Type B pancreatic cell (in vitro differentiated cells): ENCODE measurements around the gene APOBEC3H. TPM values are rescaled to one million over a fixed set of nuclear protein-coding genes. Genes with fewer than 3 reads are reported as not detected.
"Not testable (repeated sequence)": the region's sequence is repeated elsewhere in the genome, so short reads cannot be mapped to it uniquely, and the experiment has no call there.

Source experiments
- DNase-seq: peaks from one replicate; pipeline ENCODE4 v3.0.0; 2021; ENCODE audit warnings: mixed read lengths; ENCODE audit not compliant: unreplicated experiment; ENCODE audit errors: extremely low spot score
- H3K27ac Mint-ChIP-seq: 2 replicates; pipeline ENCODE4 v1.8.0; 2021; ENCODE audit warnings: mild to moderate bottlenecking, mixed read lengths
- H3K27me3 Mint-ChIP-seq: 2 replicates; pipeline ENCODE4 v1.8.0; 2021; ENCODE audit warnings: mixed read lengths
- H3K36me3 Mint-ChIP-seq: 2 replicates; pipeline ENCODE4 v1.8.0; 2021; ENCODE audit warnings: mixed read lengths
- H3K4me1 Mint-ChIP-seq: one replicate; pipeline ENCODE4 v1.8.0; 2021; ENCODE audit warnings: mixed read lengths; ENCODE audit not compliant: unreplicated experiment
- H3K4me3 Mint-ChIP-seq: 2 replicates; pipeline ENCODE4 v1.8.0; 2021; ENCODE audit warnings: mild to moderate bottlenecking, mixed read lengths
- H3K9me3 Mint-ChIP-seq: 2 replicates; pipeline ENCODE4 v1.8.0; 2021; ENCODE audit warnings: mixed read lengths
- CTCF ChIP-seq: fragments of 200-600 bp; sonication (generic); conservative IDR thresholded peaks from 2 replicates; pipeline ENCODE4 v1.5.0; 2021; ENCODE audit warnings: antibody characterized with exemption, mild to moderate bottlenecking
- total RNA-seq: library from RNA; stranded (reverse); gene quantifications from 2 replicates; pipeline ENCODE4 v1.2.1, GENCODE V29; 2021; ENCODE audit warnings: low replicate concordance

Gene APOBEC3H
- total RNA-seq, 1 donor from 2014 or later: 0.63 TPM

GRCh38 chr22:39078329-39078728, 18.7 kb upstream of the APOBEC3H start:
- H3K27ac Mint-ChIP-seq: no peak overlapping the region
- H3K36me3 Mint-ChIP-seq: no peaks in the 10 kb centered on the region
- TF ChIP-seq CTCF: no peak
- H3K27me3 Mint-ChIP-seq: no peaks in the 10 kb centered on the region
- peaks cover 21% of the 10 kb centered on the region for H3K4me1 Mint-ChIP-seq
- H3K4me3 Mint-ChIP-seq: no peak overlapping the region
- H3K9me3 Mint-ChIP-seq: no peaks in the 10 kb centered on the region
- no peak for DNase-seq

DNA sequence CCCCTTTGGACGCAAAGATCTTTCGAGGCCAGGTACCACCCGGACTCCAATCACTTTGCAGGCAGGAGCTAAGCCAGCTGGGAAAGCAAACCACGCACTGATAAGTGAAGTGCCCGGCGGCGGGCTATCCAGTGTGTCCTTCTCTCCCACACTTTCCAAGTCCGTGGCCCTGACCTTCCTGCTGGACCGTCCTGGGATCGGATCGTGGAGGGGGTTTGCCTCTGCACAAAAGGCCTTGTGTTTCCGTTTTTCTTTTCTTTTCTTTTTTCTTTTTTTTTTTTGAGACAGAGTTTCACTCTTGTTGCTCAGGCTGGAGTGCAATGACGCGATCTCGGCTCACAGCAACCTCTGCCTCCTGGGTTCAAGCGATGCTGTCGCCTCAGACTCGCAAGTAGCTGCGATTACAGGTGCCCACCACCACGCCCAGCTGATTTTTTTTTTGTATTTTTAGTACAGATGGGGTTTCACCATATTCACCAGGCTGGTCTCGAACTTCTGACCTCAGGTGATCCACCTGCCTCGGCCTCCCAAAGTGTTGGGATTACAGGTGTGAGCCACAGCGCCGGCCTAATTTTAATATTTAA, 17.9 kb upstream of the APOBEC3H start:
- H3K4me3 Mint-ChIP-seq, H3K27ac Mint-ChIP-seq, DNase-seq, H3K36me3 Mint-ChIP-seq, H3K9me3 Mint-ChIP-seq, H3K27me3 Mint-ChIP-seq: not testable (repeated sequence)
- H3K4me1 Mint-ChIP-seq: peaks cover 17% of the 10 kb centered on the region

GRCh38 chr22:39080052-39080762, 16.8 kb upstream of the APOBEC3H start:
- Mint-ChIP-seq H3K27me3 (no peaks in the 10 kb centered on the region), H3K27ac (no peak overlapping the region), H3K9me3 (no peaks in the 10 kb centered on the region), H3K4me1 (peaks cover 17% of the 10 kb centered on the region), H3K4me3 (no peak overlapping the region), H3K36me3 (no peaks in the 10 kb centered on the region)
- no peak for TF ChIP-seq CTCF
- no peak for DNase-seq

GRCh38 chr22:39081016-39081415, 16.0 kb upstream of the APOBEC3H start:
- TF ChIP-seq CTCF: no peak
- Mint-ChIP-seq H3K27ac (peak overlapping the region; percentile 26), H3K36me3 (no peaks in the 10 kb centered on the region)

GRCh38 chr22:39081598-39081997, 15.4 kb upstream of the APOBEC3H start:
- TF ChIP-seq CTCF: no peak
- H3K9me3 Mint-ChIP-seq: no peaks in the 10 kb centered on the region
- H3K4me1 Mint-ChIP-seq: peaks cover 12% of the 10 kb centered on the region
- H3K27ac Mint-ChIP-seq: no peak overlapping the region
- no peaks in the 10 kb centered on the region for H3K27me3 Mint-ChIP-seq
- no peaks in the 10 kb centered on the region for H3K36me3 Mint-ChIP-seq
- DNase-seq: no peak
- H3K4me3 Mint-ChIP-seq: no peak overlapping the region

More at GRCh38 chr22:39081016-39081415, 16.0 kb upstream of the APOBEC3H start:
- H3K27me3 Mint-ChIP-seq: no peaks in the 10 kb centered on the region
- DNase-seq: no peak
- no peak overlapping the region for H3K4me3 Mint-ChIP-seq
- H3K4me1 Mint-ChIP-seq: peaks cover 17% of the 10 kb centered on the region
- no peaks in the 10 kb centered on the region for H3K9me3 Mint-ChIP-seq

GRCh38 chr22:39083212-39084165, 13.6 kb upstream of the APOBEC3H start:
- Mint-ChIP-seq H3K4me1 (peaks cover 22% of the 10 kb centered on the region), H3K36me3 (no peaks in the 10 kb centered on the region), H3K27me3 (no peaks in the 10 kb centered on the region), H3K9me3 (no peaks in the 10 kb centered on the region), H3K4me3 (no peak overlapping the region), H3K27ac (no peak overlapping the region)
- TF ChIP-seq CTCF: no peak
- DNase-seq: no peak
